Measurements from ENCODE around the gene PGM1.

DNA sequence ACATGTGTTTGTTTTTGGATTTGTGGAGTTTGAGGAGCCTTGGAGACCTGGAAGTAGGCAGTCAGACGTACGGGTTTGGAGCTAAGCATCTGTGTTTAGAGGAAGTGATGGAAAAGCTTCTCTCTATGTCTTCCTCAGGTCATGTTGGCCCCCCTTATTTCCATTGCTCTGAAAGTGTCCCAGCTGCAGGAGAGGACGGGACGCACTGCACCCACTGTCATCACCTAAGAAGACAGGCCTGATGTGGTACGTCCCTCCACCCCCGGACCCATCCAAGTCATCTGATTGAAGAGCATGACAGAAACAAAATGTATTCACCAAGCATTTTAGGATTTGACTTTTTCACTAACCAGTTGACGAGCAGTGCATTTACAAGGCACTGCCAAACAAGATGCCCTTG is 66.2 kb downstream of the PGM1 start:
- TF ChIP-seq, protein P1, sequence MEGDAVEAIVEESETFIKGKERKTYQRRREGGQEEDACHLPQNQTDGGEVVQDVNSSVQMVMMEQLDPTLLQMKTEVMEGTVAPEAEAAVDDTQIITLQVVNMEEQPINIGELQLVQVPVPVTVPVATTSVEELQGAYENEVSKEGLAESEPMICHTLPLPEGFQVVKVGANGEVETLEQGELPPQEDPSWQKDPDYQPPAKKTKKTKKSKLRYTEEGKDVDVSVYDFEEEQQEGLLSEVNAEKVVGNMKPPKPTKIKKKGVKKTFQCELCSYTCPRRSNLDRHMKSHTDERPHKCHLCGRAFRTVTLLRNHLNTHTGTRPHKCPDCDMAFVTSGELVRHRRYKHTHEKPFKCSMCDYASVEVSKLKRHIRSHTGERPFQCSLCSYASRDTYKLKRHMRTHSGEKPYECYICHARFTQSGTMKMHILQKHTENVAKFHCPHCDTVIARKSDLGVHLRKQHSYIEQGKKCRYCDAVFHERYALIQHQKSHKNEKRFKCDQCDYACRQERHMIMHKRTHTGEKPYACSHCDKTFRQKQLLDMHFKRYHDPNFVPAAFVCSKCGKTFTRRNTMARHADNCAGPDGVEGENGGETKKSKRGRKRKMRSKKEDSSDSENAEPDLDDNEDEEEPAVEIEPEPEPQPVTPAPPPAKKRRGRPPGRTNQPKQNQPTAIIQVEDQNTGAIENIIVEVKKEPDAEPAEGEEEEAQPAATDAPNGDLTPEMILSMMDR (conservative IDR thresholded peaks at IDR 0.05; ENCODE audit: low read depth, low read length), result no peak
- TF ChIP-seq EZH2 (IDR thresholded peaks at IDR 0.05; ENCODE audit: borderline replicate concordance, low read depth, low read length, poor library complexity, severe bottlenecking), result no peak
